A549 treated with AZD9567 at 1 μM for 4 hours (cell line): ENCODE measurements around the gene ZP4. TPM values are rescaled to one million over a fixed set of nuclear protein-coding genes. Genes with fewer than 3 reads are reported as not detected.

Experiments
- total RNA-seq: library from RNA; stranded (reverse); fragments of 200-300 nt; extraction: Qiagen RNA extraction; gene quantifications from 5 replicates; pipeline ENCODE4 v1.2.3, GENCODE V29; 2022; ENCODE audit not compliant: insufficient read depth

ZP4 gene, protein sequence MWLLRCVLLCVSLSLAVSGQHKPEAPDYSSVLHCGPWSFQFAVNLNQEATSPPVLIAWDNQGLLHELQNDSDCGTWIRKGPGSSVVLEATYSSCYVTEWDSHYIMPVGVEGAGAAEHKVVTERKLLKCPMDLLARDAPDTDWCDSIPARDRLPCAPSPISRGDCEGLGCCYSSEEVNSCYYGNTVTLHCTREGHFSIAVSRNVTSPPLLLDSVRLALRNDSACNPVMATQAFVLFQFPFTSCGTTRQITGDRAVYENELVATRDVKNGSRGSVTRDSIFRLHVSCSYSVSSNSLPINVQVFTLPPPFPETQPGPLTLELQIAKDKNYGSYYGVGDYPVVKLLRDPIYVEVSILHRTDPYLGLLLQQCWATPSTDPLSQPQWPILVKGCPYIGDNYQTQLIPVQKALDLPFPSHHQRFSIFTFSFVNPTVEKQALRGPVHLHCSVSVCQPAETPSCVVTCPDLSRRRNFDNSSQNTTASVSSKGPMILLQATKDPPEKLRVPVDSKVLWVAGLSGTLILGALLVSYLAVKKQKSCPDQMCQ
- not detected in 5 replicates for total RNA-seq

DNA sequence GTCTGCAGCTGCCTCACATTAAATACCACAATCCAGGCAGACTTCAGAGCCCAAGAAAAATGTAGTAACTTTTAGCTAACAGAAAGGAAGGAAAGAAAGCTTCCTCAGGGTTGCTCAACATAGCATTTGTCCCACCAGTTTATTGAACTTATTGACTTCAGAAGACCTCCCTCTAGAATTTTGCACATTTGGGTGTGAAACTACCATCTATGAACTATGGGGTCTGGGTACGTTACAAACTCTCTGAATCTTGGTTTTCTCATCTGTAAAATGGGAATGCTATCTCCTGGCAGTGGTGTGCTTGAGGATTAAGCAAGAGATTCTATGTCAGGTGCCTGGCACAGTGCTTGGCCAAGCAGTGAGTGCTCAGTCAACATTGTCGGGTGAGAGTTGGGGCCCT is at the start of gene ZP4:
Gene ZP4, minus strand, starts transcription at position 101 of the 400 bp plus-strand sequence. CDS start 287 bp downstream, outside the sequence.

